HepG2 (cell line): ENCODE measurements around the gene MYH10. TPM values are rescaled to one million over a fixed set of nuclear protein-coding genes. Genes with fewer than 3 reads are reported as not detected.
A peak's percentile ranks its signal among the peaks of the same experiment; 100 is the strongest.

Source experiments
- GATAD1 ChIP-seq: IDR thresholded peaks from 2 replicates; pipeline ENCODE4 v1.6.1; 2016; ENCODE audit warnings: missing genetic modification reagents, missing compliant biosample characterization
- KLF13 ChIP-seq: sonication (generic); formaldehyde crosslinking; IDR thresholded peaks from 2 replicates; pipeline ENCODE4 v1.4.0; 2020; ENCODE audit warnings: mild to moderate bottlenecking, missing genetic modification reagents
- KMT2A ChIP-seq: sonication (generic); formaldehyde crosslinking; IDR thresholded peaks from 2 replicates; pipeline ENCODE4 v1.4.0; 2020; ENCODE audit warnings: missing genetic modification reagents
- NFYB ChIP-seq: sonication (generic); formaldehyde crosslinking; IDR thresholded peaks from 2 replicates; pipeline ENCODE4 v1.4.0; 2020; ENCODE audit warnings: missing genetic modification reagents
- SMC3 ChIP-seq: IDR thresholded peaks from 2 replicates; pipeline ENCODE4 v1.6.1; 2011; ENCODE audit warnings: low read length, improper control_type of control experiment
- SRSF9 ChIP-seq: fragments of 200-400 bp; formaldehyde crosslinking; IDR thresholded peaks from 2 replicates; pipeline ENCODE4 v1.6.1; 2018; ENCODE audit warnings: borderline replicate concordance, mild to moderate bottlenecking, low read depth, low read length; ENCODE audit not compliant: insufficient read depth, poor library complexity, severe bottlenecking
- ZNF232 ChIP-seq: sonication (generic); formaldehyde crosslinking; IDR thresholded peaks from 2 replicates; pipeline ENCODE4 v1.4.0; 2020; ENCODE audit warnings: missing genetic modification reagents, borderline replicate concordance
- ZNF567 ChIP-seq: sonication (generic); formaldehyde crosslinking; IDR thresholded peaks from 2 replicates; pipeline ENCODE4 v1.8.1; 2023; ENCODE audit warnings: mild to moderate bottlenecking, missing genetic modification reagents, borderline replicate concordance
- ZNF678 ChIP-seq: sonication (generic); formaldehyde crosslinking; IDR thresholded peaks from 2 replicates; pipeline ENCODE4 v1.4.0; 2020; ENCODE audit warnings: mild to moderate bottlenecking, missing genetic modification reagents
- ZSCAN20 ChIP-seq: sonication (generic); formaldehyde crosslinking; IDR thresholded peaks from 2 replicates; pipeline ENCODE4 v1.4.0; 2020; ENCODE audit warnings: missing genetic modification reagents, mild to moderate bottlenecking, borderline replicate concordance
- polyA plus RNA-seq, 8 experiments: library from polyadenylated mRNA; depleted of rRNA in 3 of 8; stranded (reverse) in 7 of 8; unstranded in 1 of 8; fragments of >200 nt; fragmentation: Illumina TruSeq in 4 of 8; extraction: Trizol in 4 of 8; gene quantifications; 2 replicates each; pipeline versions ENCODE4 v1.2.1 to v1.2.3, GENCODE V29; 2011 to 2016; ENCODE audit warnings: low read depth in 4 of 8, missing spikeins in 1 of 8, mixed read lengths in 1 of 8; ENCODE audit not compliant: insufficient read depth in 1 of 8
- total RNA-seq, 5 experiments: library from RNA; depleted of rRNA; stranded (reverse); fragments of >200 nt; fragmentation: Illumina TruSeq; extraction: Trizol; gene quantifications; 2 replicates each; pipeline ENCODE4 v1.2.3, GENCODE V29; 2016; ENCODE audit warnings: low read depth in 1 of 5
- TF ChIP-seq, protein P1 (sequence below): sonication (generic); formaldehyde crosslinking; IDR thresholded peaks from 2 replicates; pipeline ENCODE4 v1.4.0; 2020; ENCODE audit warnings: missing genetic modification reagents, mild to moderate bottlenecking, borderline replicate concordance
- TF ChIP-seq, protein P2 (sequence below): sonication (generic); formaldehyde crosslinking; IDR thresholded peaks from 2 replicates; pipeline ENCODE4 v1.4.0; 2020; ENCODE audit warnings: missing genetic modification reagents
- TF ChIP-seq, protein P3 (sequence below): sonication (generic); formaldehyde crosslinking; IDR thresholded peaks from 2 replicates; pipeline ENCODE4 v1.4.0; 2020; ENCODE audit warnings: low read depth, missing genetic modification reagents
- TF ChIP-seq, protein P4 (sequence below), 2 experiments: sonication (generic) in 1 of 2; formaldehyde crosslinking in 1 of 2; IDR thresholded peaks; 2 replicates each; pipeline versions ENCODE4 v1.4.0 to v1.6.1; 2018 to 2020; ENCODE audit warnings: missing genetic modification reagents in 2 of 2, borderline replicate concordance in 1 of 2, low read depth in 1 of 2, mild to moderate bottlenecking in 1 of 2, missing biosample characterization in 1 of 2

Gene MYH10
- total and polyA plus RNA-seq, 2 of the 13 experiments (the other 11 are each of a cell fraction or from before 2014, with no cell fraction given) = 43.4 to 68.6 TPM

DNA sequence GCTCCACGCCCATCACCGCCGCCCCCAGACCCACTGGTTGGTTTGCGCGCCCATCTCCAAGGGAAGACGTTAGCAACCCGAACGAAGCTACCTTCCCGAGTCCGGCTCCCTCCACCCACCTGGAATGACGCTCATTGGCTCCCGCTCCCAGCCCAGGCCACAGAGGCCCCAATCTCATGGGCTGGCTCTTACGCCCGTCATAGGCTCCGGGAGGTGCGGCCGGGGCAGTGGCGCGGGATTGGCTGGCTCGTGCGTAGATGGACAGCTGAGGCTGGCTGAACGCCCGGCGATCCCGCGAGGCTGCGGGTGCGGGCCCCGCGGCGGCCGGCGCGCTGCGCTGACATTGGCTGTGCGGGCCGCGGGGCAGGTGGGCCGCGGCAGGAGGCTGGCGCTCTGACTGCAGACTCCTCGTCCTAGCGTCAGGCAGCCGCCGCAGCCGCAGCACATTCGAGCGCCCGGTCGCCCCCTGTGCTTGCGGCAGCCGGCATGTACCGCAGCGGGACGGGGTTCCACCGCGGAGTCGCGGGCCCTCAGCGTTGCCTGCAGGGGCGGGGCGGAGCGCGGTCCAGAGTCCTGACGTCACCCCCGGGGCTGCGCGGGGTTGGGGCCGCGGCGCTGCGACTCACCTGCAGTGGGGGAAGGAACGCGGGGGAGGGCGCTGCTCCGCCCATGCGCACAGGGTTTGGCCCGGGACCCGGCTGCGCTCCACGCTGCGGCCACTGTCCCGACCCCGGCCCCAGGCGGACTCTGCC lies 453 bp upstream of the MYH10 start (continued):
- TF ChIP-seq, protein P1, sequence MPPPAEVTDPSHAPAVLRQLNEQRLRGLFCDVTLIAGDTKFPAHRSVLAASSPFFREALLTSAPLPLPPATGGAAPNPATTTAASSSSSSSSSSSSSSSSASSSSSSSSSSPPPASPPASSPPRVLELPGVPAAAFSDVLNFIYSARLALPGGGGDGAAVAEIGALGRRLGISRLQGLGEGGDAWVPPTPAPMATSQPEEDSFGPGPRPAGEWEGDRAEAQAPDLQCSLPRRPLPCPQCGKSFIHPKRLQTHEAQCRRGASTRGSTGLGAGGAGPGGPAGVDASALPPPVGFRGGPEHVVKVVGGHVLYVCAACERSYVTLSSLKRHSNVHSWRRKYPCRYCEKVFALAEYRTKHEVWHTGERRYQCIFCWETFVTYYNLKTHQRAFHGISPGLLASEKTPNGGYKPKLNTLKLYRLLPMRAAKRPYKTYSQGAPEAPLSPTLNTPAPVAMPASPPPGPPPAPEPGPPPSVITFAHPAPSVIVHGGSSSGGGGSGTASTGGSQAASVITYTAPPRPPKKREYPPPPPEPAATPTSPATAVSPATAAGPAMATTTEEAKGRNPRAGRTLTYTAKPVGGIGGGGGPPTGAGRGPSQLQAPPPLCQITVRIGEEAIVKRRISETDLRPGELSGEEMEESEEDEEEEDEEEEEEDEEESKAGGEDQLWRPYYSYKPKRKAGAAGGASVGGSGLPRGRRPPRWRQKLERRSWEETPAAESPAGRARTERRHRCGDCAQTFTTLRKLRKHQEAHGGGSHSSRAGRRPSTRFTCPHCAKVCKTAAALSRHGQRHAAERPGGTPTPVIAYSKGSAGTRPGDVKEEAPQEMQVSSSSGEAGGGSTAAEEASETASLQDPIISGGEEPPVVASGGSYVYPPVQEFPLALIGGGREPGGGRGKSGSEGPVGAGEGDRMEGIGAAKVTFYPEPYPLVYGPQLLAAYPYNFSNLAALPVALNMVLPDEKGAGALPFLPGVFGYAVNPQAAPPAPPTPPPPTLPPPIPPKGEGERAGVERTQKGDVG (CRISPR knock-in tag) = no peak
- TF ChIP-seq ZNF567 (CRISPR knock-in tag) = no peak; the same call in 1 of the 2 replicates
- TF ChIP-seq ZNF678 (CRISPR knock-in tag) = 0 out of 2 replicates have a peak, but pooled peaks have one; percentile 57
- TF ChIP-seq, protein P2, sequence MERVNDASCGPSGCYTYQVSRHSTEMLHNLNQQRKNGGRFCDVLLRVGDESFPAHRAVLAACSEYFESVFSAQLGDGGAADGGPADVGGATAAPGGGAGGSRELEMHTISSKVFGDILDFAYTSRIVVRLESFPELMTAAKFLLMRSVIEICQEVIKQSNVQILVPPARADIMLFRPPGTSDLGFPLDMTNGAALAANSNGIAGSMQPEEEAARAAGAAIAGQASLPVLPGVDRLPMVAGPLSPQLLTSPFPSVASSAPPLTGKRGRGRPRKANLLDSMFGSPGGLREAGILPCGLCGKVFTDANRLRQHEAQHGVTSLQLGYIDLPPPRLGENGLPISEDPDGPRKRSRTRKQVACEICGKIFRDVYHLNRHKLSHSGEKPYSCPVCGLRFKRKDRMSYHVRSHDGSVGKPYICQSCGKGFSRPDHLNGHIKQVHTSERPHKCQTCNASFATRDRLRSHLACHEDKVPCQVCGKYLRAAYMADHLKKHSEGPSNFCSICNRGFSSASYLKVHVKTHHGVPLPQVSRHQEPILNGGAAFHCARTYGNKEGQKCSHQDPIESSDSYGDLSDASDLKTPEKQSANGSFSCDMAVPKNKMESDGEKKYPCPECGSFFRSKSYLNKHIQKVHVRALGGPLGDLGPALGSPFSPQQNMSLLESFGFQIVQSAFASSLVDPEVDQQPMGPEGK (CRISPR knock-in tag) = peak; percentile 91
- TF ChIP-seq SRSF9 = no peak
- peak; percentile 91 for TF ChIP-seq NFYB (CRISPR knock-in tag)
- peak; percentile 35; the same call in 1 of the 2 replicates for TF ChIP-seq GATAD1
- TF ChIP-seq, protein P3, sequence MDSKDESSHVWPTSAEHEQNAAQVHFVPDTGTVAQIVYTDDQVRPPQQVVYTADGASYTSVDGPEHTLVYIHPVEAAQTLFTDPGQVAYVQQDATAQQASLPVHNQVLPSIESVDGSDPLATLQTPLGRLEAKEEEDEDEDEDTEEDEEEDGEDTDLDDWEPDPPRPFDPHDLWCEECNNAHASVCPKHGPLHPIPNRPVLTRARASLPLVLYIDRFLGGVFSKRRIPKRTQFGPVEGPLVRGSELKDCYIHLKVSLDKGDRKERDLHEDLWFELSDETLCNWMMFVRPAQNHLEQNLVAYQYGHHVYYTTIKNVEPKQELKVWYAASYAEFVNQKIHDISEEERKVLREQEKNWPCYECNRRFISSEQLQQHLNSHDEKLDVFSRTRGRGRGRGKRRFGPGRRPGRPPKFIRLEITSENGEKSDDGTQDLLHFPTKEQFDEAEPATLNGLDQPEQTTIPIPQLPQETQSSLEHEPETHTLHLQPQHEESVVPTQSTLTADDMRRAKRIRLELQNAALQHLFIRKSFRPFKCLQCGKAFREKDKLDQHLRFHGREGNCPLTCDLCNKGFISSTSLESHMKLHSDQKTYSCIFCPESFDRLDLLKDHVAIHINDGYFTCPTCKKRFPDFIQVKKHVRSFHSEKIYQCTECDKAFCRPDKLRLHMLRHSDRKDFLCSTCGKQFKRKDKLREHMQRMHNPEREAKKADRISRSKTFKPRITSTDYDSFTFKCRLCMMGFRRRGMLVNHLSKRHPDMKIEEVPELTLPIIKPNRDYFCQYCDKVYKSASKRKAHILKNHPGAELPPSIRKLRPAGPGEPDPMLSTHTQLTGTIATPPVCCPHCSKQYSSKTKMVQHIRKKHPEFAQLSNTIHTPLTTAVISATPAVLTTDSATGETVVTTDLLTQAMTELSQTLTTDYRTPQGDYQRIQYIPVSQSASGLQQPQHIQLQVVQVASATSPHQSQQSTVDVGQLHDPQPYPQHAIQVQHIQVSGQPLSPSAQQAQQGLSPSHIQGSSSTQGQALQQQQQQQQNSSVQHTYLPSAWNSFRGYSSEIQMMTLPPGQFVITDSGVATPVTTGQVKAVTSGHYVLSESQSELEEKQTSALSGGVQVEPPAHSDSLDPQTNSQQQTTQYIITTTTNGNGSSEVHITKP (CRISPR knock-in tag) = no peak
- TF ChIP-seq ZSCAN20 = 0 out of 2 replicates have a peak, but pooled peaks have one; percentile 43
- 0 out of 2 replicates have a peak, but pooled peaks have one; percentile 37 for TF ChIP-seq KLF13 (CRISPR knock-in tag)
- TF ChIP-seq SMC3 = no peak
- TF ChIP-seq KMT2A (CRISPR knock-in tag) = peak; percentile 70
- TF ChIP-seq ZNF232 (CRISPR knock-in tag) = peak; percentile 54; the same call in 1 of the 2 replicates
- TF ChIP-seq, protein P4, sequence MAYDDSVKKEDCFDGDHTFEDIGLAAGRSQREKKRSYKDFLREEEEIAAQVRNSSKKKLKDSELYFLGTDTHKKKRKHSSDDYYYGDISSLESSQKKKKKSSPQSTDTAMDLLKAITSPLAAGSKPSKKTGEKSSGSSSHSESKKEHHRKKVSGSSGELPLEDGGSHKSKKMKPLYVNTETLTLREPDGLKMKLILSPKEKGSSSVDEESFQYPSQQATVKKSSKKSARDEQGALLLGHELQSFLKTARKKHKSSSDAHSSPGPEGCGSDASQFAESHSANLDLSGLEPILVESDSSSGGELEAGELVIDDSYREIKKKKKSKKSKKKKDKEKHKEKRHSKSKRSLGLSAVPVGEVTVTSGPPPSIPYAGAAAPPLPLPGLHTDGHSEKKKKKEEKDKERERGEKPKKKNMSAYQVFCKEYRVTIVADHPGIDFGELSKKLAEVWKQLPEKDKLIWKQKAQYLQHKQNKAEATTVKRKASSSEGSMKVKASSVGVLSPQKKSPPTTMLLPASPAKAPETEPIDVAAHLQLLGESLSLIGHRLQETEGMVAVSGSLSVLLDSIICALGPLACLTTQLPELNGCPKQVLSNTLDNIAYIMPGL (CRISPR knock-in tag; IDR thresholded peaks at IDR 0.05; ENCODE audit: borderline replicate concordance in 1 of 2, low read depth in 1 of 2) = peak; percentile 76 to 78; a peak in 3 of 4 replicates
